Muscle of back (tissue), 11 donors: ENCODE measurements around the gene AXDND1. TPM values are rescaled to one million over a fixed set of nuclear protein-coding genes. Genes with fewer than 3 reads are reported as not detected.
"Not testable (repeated sequence)": the region's sequence is repeated elsewhere in the genome, so short reads cannot be mapped to it uniquely, and the experiment has no call there.

Experiments used
- DNase-seq, 3 donors: peaks; one replicate each; pipeline versions ENCODE4 v3.0.0 to v3.0.0-alpha.2; 2013
- polyA plus RNA-seq, 10 donors: library from polyadenylated mRNA; unstranded; fragments of 120-200 nt; gene quantifications; one replicate each; pipeline ENCODE4 v1.2.1, GENCODE V29; 2013; ENCODE audit not compliant: insufficient read length in 10 of 10

Gene AXDND1
- polyA plus RNA-seq, 10 donors: 0.08 to 0.30 (median 0.13) TPM; not detected in 4

GRCh38 chr1:179459606-179460206, 93.9 kb downstream of the AXDND1 start:
- DNase-seq: not testable (repeated sequence)

- DNase-seq: not testable (repeated sequence)
Observed at GRCh38 chr1:179465661-179466060, 99.9 kb downstream of the AXDND1 start.

GRCh38 chr1:179474713-179475112, 108.9 kb downstream of the AXDND1 start:
- DNase-seq: no peak

GRCh38 chr1:179476484-179476883, 110.7 kb downstream of the AXDND1 start:
- DNase-seq: no peak

- DNase-seq: no peak
Observed at GRCh38 chr1:179478370-179478769, 112.6 kb downstream of the AXDND1 start.

- no peak for DNase-seq
Observed at GRCh38 chr1:179490611-179491010, 124.8 kb downstream of the AXDND1 start.

- DNase-seq: no peak
Observed at GRCh38 chr1:179493323-179493722, 127.6 kb downstream of the AXDND1 start.

GRCh38 chr1:179506199-179506598, 140.4 kb downstream of the AXDND1 start:
- DNase-seq: no peak

- DNase-seq: no peak
Observed at GRCh38 chr1:179509384-179509783, 143.6 kb downstream of the AXDND1 start.

GRCh38 chr1:179510038-179510437, 144.3 kb downstream of the AXDND1 start:
- no peak for DNase-seq

GRCh38 chr1:179516976-179517705, 151.4 kb downstream of the AXDND1 start:
- no peak for DNase-seq

GRCh38 chr1:179518544-179518943, 152.8 kb downstream of the AXDND1 start:
- not testable (repeated sequence) for DNase-seq

GRCh38 chr1:179529482-179530195, 163.9 kb downstream of the AXDND1 start:
- no peak for DNase-seq

- no peak for DNase-seq
Observed at GRCh38 chr1:179530352-179530751, 164.6 kb downstream of the AXDND1 start.

GRCh38 chr1:179541774-179542173, 176.0 kb downstream of the AXDND1 start:
- DNase-seq: no peak

- DNase-seq: no peak
Observed at GRCh38 chr1:179545321-179545720, 179.6 kb downstream of the AXDND1 start.

- no peak for DNase-seq
Observed at GRCh38 chr1:179547021-179547535, 181.3 kb downstream of the AXDND1 start.

GRCh38 chr1:179548666-179549367, 183.0 kb downstream of the AXDND1 start:
- no peak for DNase-seq

- DNase-seq: no peak
Observed at GRCh38 chr1:179549368-179549700, 183.6 kb downstream of the AXDND1 start.

GRCh38 chr1:179550746-179551682, 185.2 kb downstream of the AXDND1 start:
- peak in 1 of 3 donors; percentile 43 for DNase-seq

- DNase-seq: no peak
Observed at GRCh38 chr1:179554427-179554826, 188.7 kb downstream of the AXDND1 start.
